BE2C (cell line): ENCODE results near the gene GPR25.

ENCODE experiments used
- DNase-seq: peaks from one replicate; pipeline ENCODE4 v3.0.0-alpha.2; 2020
- H3K27me3 ChIP-seq: fragments of 250-450 bp; sonication (Bioruptor Pico); 2 replicates; pipeline ENCODE4 v1.5.1; 2020; ENCODE audit warnings: mild to moderate bottlenecking
- H3K36me3 ChIP-seq: fragments of 250-450 bp; sonication (Bioruptor Pico); 2 replicates; pipeline ENCODE4 v1.5.1; 2020; ENCODE audit warnings: mild to moderate bottlenecking
- H3K4me1 ChIP-seq: fragments of 250-450 bp; sonication (Bioruptor Pico); 2 replicates; pipeline ENCODE4 v1.5.1; 2020
- H3K4me3 ChIP-seq: 2 replicates; pipeline ENCODE4 v1.5.1; 2011; ENCODE audit warnings: low read depth, low read length
- H3K9me3 ChIP-seq: fragments of 250-450 bp; sonication (Bioruptor Pico); 2 replicates; pipeline ENCODE4 v1.5.1; 2020
- TF ChIP-seq, protein P1 (sequence below): IDR thresholded peaks from 2 replicates; pipeline ENCODE4 v1.5.1; 2012; ENCODE audit warnings: mild to moderate bottlenecking, low read depth, low read length

The GPR25 gene

DNA sequence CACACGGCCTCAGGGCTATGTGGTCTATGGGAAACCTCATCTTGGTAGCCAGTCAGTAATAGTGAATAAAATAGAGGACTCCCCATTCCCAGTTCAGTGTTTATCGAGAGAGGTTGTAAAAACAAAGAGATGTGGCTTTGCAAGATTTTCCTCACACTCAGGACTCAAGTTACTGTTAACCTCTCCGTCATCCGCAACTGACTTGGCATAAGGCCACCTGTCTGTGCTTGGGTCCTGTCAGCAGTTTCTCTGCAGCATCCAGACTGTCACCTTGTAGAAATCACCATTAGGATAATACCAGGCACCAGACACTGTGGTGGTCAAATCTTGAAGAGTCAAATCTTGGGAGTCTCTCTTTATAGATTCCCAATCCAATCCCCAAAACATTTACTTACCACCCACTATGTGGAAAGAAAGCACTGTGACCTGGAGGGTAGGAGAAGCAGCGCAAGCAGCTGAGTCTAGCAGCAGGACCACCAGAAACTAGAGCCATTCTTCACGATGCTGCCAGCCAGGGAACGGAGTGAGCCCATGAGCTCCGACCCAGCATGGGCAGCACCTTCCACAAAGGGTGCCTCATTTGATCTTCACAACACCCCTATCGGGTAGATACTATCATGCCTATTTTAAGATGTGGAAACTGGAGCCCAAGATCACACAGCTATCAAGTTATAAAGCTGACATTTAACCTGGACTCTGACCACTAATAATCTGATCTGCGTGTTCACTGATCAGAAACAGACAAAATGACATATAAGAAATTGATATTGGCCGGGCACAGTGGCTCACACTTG lies 5.6 kb upstream of the GPR25 start:
- TF ChIP-seq, protein P1, sequence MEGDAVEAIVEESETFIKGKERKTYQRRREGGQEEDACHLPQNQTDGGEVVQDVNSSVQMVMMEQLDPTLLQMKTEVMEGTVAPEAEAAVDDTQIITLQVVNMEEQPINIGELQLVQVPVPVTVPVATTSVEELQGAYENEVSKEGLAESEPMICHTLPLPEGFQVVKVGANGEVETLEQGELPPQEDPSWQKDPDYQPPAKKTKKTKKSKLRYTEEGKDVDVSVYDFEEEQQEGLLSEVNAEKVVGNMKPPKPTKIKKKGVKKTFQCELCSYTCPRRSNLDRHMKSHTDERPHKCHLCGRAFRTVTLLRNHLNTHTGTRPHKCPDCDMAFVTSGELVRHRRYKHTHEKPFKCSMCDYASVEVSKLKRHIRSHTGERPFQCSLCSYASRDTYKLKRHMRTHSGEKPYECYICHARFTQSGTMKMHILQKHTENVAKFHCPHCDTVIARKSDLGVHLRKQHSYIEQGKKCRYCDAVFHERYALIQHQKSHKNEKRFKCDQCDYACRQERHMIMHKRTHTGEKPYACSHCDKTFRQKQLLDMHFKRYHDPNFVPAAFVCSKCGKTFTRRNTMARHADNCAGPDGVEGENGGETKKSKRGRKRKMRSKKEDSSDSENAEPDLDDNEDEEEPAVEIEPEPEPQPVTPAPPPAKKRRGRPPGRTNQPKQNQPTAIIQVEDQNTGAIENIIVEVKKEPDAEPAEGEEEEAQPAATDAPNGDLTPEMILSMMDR = no peak
- Histone ChIP-seq H3K4me1 (no peaks in the 10 kb centered on the region), H3K36me3 (peaks cover 5% of the 10 kb centered on the region; the same call in 1 of the 2 replicates), H3K9me3 (no peaks in the 10 kb centered on the region), H3K4me3 (no peak overlapping the region), H3K27me3 (no peaks in the 10 kb centered on the region)
- DNase-seq = no peak

DNA sequence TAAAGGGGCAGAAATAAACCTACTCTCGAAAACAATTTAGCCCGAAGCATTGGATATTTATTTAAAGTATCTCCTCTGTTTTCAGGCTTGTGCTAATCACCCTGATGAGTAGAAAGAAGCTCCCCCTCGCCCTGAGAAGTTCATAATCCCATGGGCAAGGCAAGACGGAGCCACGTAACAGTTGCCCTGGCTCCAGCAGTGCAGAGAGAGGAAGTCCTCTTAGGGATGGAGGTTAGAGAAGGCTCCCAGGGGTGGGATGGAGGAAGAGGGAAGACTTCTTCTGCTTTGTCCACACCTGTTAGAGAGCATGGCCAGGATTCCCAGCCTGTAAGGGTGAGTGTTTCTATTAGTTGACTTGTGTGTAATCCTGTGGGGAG lies 3.4 kb upstream of the GPR25 start:
- TF ChIP-seq, protein P1 = no peak
- H3K4me1 ChIP-seq = no peaks in the 10 kb centered on the region
- no peak for DNase-seq
- no peaks in the 10 kb centered on the region for H3K36me3 ChIP-seq
- no peaks in the 10 kb centered on the region; the same call in 1 of the 2 replicates for H3K9me3 ChIP-seq
- no peak overlapping the region for H3K4me3 ChIP-seq
- no peaks in the 10 kb centered on the region; the same call in 1 of the 2 replicates for H3K27me3 ChIP-seq

DNA sequence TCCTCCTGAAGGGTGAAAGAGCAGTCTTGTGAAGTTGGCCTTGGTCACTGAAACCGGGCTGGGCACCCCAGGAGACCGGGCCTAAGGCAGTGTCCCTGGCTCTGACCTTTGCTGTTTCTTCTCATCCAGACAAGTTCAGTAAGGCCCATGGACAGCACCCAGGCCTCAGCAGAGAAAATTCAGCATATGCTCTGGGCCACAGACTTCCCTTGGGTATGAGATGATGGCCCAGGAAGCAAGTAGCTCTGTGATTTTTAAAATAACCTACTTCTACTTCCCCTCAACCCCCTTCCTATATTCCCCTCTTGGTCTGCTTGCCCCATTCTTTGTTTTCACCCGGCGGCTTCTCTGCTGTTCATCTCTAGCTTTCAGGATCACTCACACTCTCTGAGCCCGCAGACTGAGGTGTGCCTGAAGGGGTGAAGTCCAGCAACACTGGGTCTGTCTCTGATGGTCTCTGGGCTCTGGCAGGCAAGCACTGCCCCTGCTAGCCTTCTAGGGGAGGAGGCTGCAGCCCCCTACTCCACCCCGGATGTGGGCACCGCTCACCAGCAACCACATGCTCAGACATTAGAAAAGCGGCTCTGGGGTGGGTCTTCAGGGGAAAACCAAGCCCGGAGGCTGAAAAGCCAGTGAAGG lies 2.9 kb upstream of the GPR25 start:
- no peak for DNase-seq
- Histone ChIP-seq H3K9me3 (no peaks in the 10 kb centered on the region; the same call in 1 of the 2 replicates), H3K4me1 (no peaks in the 10 kb centered on the region), H3K36me3 (no peaks in the 10 kb centered on the region), H3K4me3 (no peak overlapping the region), H3K27me3 (no peaks in the 10 kb centered on the region; the same call in 1 of the 2 replicates)
- TF ChIP-seq, protein P1 = no peak

DNA sequence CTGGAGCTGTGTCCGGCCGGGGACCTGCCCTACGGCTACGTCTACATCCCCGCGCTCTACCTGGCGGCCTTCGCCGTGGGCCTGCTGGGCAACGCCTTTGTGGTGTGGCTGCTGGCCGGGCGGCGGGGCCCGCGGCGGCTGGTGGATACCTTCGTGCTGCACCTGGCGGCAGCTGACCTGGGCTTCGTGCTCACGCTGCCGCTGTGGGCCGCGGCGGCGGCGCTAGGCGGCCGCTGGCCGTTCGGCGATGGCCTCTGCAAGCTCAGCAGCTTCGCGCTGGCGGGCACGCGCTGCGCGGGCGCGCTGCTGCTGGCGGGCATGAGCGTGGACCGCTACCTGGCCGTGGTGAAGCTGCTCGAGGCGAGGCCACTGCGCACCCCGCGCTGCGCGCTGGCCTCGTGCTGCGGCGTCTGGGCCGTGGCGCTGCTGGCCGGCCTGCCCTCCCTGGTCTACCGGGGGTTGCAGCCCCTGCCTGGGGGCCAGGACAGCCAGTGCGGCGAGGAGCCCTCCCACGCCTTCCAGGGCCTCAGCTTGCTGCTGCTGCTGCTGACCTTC lies 412 bp downstream of the GPR25 start:
- Histone ChIP-seq H3K4me1 (no peaks in the 10 kb centered on the region), H3K27me3 (peaks cover 15% of the 10 kb centered on the region), H3K36me3 (no peaks in the 10 kb centered on the region), H3K9me3 (no peaks in the 10 kb centered on the region; the same call in 1 of the 2 replicates), H3K4me3 (no peak overlapping the region)
- TF ChIP-seq, protein P1 = no peak
- no peak for DNase-seq

DNA sequence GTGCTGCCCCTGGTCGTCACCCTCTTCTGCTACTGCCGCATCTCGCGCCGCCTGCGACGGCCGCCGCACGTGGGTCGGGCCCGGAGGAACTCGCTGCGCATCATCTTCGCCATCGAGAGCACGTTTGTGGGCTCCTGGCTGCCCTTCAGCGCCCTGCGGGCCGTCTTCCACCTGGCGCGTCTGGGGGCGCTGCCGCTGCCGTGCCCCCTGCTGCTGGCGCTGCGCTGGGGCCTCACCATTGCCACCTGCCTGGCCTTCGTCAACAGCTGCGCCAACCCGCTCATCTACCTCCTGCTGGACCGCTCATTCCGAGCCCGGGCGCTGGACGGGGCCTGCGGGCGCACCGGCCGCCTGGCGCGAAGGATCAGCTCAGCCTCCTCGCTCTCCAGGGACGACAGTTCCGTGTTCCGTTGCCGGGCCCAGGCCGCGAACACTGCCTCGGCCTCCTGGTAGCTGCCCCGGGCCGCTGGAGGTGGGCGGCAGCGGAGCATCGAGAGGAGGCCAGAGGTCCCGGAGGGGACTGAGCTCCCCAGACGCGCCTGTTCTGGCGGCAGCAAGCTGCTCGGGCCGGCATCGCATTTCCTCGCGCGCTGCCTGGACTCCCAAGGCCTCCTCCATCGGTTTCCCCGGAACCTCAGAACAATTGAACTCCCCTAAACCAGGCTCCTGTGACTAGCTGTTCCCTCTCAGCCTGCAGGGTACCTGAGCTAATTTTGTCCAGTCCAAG lies 1.1 kb downstream of the GPR25 start:
- no peak overlapping the region for H3K4me3 ChIP-seq
- peaks cover 22% of the 10 kb centered on the region for H3K27me3 ChIP-seq
- DNase-seq = no peak
- no peaks in the 10 kb centered on the region; the same call in 1 of the 2 replicates for H3K9me3 ChIP-seq
- no peaks in the 10 kb centered on the region for H3K36me3 ChIP-seq
- TF ChIP-seq, protein P1 = no peak
- H3K4me1 ChIP-seq = no peaks in the 10 kb centered on the region
